H1 (cell line): ENCODE results near the gene MAGI2. TPM values are rescaled to one million over a fixed set of nuclear protein-coding genes. Genes with fewer than 3 reads are reported as not detected.

Source experiments
- ATF3 ChIP-seq: IDR thresholded peaks from 2 replicates; pipeline ENCODE4 v1.6.1; 2011; ENCODE audit warnings: low read depth, mild to moderate bottlenecking, low read length; ENCODE audit not compliant: insufficient read depth
- CHD7 ChIP-seq: fragments of 300-600 bp; sonication (generic); IDR thresholded peaks from 2 replicates; pipeline ENCODE4 v1.7.1; 2012; ENCODE audit warnings: low read length, moderate library complexity, mild to moderate bottlenecking, inconsistent platforms; ENCODE audit not compliant: insufficient replicate concordance
- CTCF ChIP-seq, 3 experiments: IDR thresholded peaks; 1 replicate in 2 of 3; 2 replicates in 1 of 3; pipeline versions ENCODE4 v1.5.1 to v1.6.1; 2011; ENCODE audit warnings: low read length in 3 of 3, mild to moderate bottlenecking in 3 of 3, inconsistent platforms in 2 of 3, low read depth in 1 of 3, moderate library complexity in 1 of 3; ENCODE audit not compliant: insufficient read depth in 1 of 3; ENCODE audit errors: control extremely low read depth in 1 of 3
- FOSL1 ChIP-seq: IDR thresholded peaks from 2 replicates; pipeline ENCODE4 v1.6.1; 2011; ENCODE audit warnings: mild to moderate bottlenecking, low read depth, low read length, moderate library complexity; ENCODE audit not compliant: insufficient read depth
- MAX ChIP-seq: IDR thresholded peaks from 2 replicates; pipeline ENCODE4 v1.6.1; 2012; ENCODE audit warnings: inconsistent platforms
- SAP30 ChIP-seq: fragments of 300-600 bp; sonication (generic); IDR thresholded peaks from 2 replicates; pipeline ENCODE4 v1.7.1; 2012; ENCODE audit warnings: low read length, moderate library complexity, mild to moderate bottlenecking, inconsistent platforms; ENCODE audit not compliant: insufficient read depth, insufficient replicate concordance
- ZNF274 ChIP-seq: IDR thresholded peaks from 2 replicates; pipeline ENCODE4 v1.7.0; 2012; ENCODE audit warnings: low read length, borderline replicate concordance; ENCODE audit errors: extremely low read depth
- polyA plus RNA-seq, 7 experiments: library from polyadenylated mRNA; depleted of rRNA in 3 of 7; stranded (reverse) in 5 of 7; unstranded in 2 of 7; fragments of >200 nt in 5 of 7; fragments of 200-250 nt in 2 of 7; gene quantifications; 1 replicate in 5 of 7; 2 replicates in 1 of 7; 4 replicates in 1 of 7; pipeline versions ENCODE4 v1.2.1 to v1.2.3, GENCODE V29; 2011 to 2013; ENCODE audit warnings: missing spikeins in 2 of 7, mixed read lengths in 2 of 7
- total RNA-seq: library from RNA; stranded (reverse); fragmentation: NEBNext Ultra II Directional; extraction: Animal tissue kit (Norgen Biotek cat#: 25700); gene quantifications from 2 replicates; pipeline ENCODE4 v1.2.1, GENCODE V29; 2021

The MAGI2 gene
- total and polyA plus RNA-seq, 2 of the 8 experiments (the other 6 are each of a cell fraction or from before 2014, with no cell fraction given) = 6.0 to 27.3 TPM

- TF ChIP-seq CHD7 (no peak), SAP30 (no peak), CTCF (IDR thresholded peaks at IDR 0.05; ENCODE audit: control extremely low read depth in 1 of 3, insufficient read depth in 1 of 3, low read depth in 1 of 3, low read length in 3 of 3) (no peak), ATF3 (no peak), MAX (no peak), ZNF274 (no peak), FOSL1 (no peak)
These were observed 46.1 kb downstream of the MAGI2 start (continued) for GRCh38 chr7:79407351-79407750.
